Thymus (tissue), 11 donors: ENCODE data around the gene SEC61B. TPM values are rescaled to one million over a fixed set of nuclear protein-coding genes. Genes with fewer than 3 reads are reported as not detected.
"Not testable (repeated sequence)": the region's sequence is repeated elsewhere in the genome, so short reads cannot be mapped to it uniquely, and the experiment has no call there.

Experiments
- DNase-seq, 9 donors: peaks; one replicate each; pipeline ENCODE4 v3.0.0-alpha.2; 2013; ENCODE audit warnings: low spot score in 9 of 9, low read depth in 6 of 9, missing footprints in 1 of 9
- H3K27ac ChIP-seq, 2 donors: one replicate each; pipeline ENCODE4 v1.5.1; 2013; ENCODE audit warnings: control low read depth in 1 of 2, low read depth in 1 of 2, low read length in 1 of 2, mild to moderate bottlenecking in 1 of 2, moderate library complexity in 1 of 2
- H3K27me3 ChIP-seq, 2 donors: one replicate each; pipeline ENCODE4 v1.5.1; 2013; ENCODE audit warnings: low read length in 1 of 2; ENCODE audit not compliant: control insufficient read depth in 2 of 2, insufficient read depth in 1 of 2
- H3K36me3 ChIP-seq, 2 donors: one replicate each; pipeline ENCODE4 v1.5.1; 2013; ENCODE audit warnings: low read length in 1 of 2, mild to moderate bottlenecking in 1 of 2, moderate library complexity in 1 of 2; ENCODE audit not compliant: control insufficient read depth in 2 of 2, insufficient read depth in 2 of 2
- H3K4me1 ChIP-seq, 2 donors: one replicate each; pipeline ENCODE4 v1.5.1; 2013; ENCODE audit warnings: low read length in 2 of 2; ENCODE audit not compliant: control insufficient read depth in 2 of 2, insufficient read depth in 2 of 2
- H3K4me3 ChIP-seq, 2 donors: one replicate each; pipeline ENCODE4 v1.5.1; 2013; ENCODE audit warnings: low read length in 2 of 2, control low read depth in 1 of 2, mild to moderate bottlenecking in 1 of 2
- H3K9me3 ChIP-seq, 2 donors: one replicate each; pipeline ENCODE4 v1.5.1; 2013; ENCODE audit warnings: low read length in 1 of 2, mild to moderate bottlenecking in 1 of 2; ENCODE audit not compliant: control insufficient read depth in 2 of 2, insufficient read depth in 1 of 2
- WGBS: extraction: QIAGEN DNeasy Blood & Tissue Kit; methylation state at CpG from one replicate; pipeline ENCODE4 v1.1.7; 2013; 5-methylcytosine and 5-hydroxymethylcytosine counted together
- polyA plus RNA-seq: library from polyadenylated mRNA; stranded (reverse); fragments of 200-250 nt; gene quantifications from one replicate; pipeline ENCODE4 v1.2.3, GENCODE V29; 2013
- total RNA-seq: library from RNA; stranded (reverse); fragments of 120-200 nt; gene quantifications from one replicate; pipeline ENCODE4 v1.2.4, GENCODE V29; 2013
- donor health status: healthy.

Gene SEC61B
- total and polyA plus RNA-seq, 2 donors = 197 to 340 TPM

DNA sequence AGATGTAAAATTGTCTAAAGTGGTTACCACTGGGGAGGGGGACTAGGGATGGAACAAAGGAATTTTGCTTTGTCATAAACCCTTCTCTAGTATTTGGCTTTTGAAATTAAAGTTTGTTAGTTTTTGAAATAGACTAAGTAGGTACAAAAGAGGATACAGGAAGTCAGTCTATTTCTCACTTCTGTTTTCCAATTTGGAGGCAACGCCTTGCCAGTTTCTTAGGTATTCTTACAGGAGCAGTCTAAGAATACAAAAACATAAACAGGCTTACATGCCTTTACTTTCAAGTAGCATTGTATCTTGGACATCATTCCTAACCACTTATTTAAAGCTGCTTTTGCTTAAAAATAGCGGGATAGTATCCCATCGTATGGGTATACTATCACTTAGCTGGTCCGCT is 34.8 kb upstream of the SEC61B start:
- WGBS = 87% methylated on average over 4 of the region's 4 CpGs

GRCh38 chr9:99189186-99189585 is 32.9 kb upstream of the SEC61B start:
- H3K4me1 ChIP-seq = peaks cover 2 to 7% of the 10 kb centered on the region in 2 donors
- H3K27ac ChIP-seq = no peak overlapping the region
- H3K36me3 ChIP-seq = no peaks in the 10 kb centered on the region
- H3K27me3 ChIP-seq = no peaks in the 10 kb centered on the region
- H3K4me3 ChIP-seq = no peak overlapping the region
- H3K9me3 ChIP-seq = no peaks in the 10 kb centered on the region
- no peak for DNase-seq
- WGBS = 94% methylated on average over 2 of the region's 2 CpGs

More for the DNA sequence above, 34.8 kb upstream of the SEC61B start:
- no peak for DNase-seq
- Histone ChIP-seq H3K36me3 (no peaks in the 10 kb centered on the region), H3K4me3 (no peak overlapping the region), H3K27me3 (no peaks in the 10 kb centered on the region), H3K4me1 (peaks cover 2 to 9% of the 10 kb centered on the region in 2 donors), H3K27ac (no peak overlapping the region), H3K9me3 (no peaks in the 10 kb centered on the region)

- no peaks in the 10 kb centered on the region for H3K36me3 ChIP-seq
- DNase-seq = no peak
- H3K4me3 ChIP-seq = no peak overlapping the region
- 91% methylated on average over 8 of the region's 8 CpGs for WGBS
- H3K27me3 ChIP-seq = no peaks in the 10 kb centered on the region
- H3K9me3 ChIP-seq = no peaks in the 10 kb centered on the region
- H3K27ac ChIP-seq = no peak overlapping the region
- no peaks in the 10 kb centered on the region for H3K4me1 ChIP-seq
These were observed 32.0 kb upstream of the SEC61B start for GRCh38 chr9:99189887-99190596.

DNA sequence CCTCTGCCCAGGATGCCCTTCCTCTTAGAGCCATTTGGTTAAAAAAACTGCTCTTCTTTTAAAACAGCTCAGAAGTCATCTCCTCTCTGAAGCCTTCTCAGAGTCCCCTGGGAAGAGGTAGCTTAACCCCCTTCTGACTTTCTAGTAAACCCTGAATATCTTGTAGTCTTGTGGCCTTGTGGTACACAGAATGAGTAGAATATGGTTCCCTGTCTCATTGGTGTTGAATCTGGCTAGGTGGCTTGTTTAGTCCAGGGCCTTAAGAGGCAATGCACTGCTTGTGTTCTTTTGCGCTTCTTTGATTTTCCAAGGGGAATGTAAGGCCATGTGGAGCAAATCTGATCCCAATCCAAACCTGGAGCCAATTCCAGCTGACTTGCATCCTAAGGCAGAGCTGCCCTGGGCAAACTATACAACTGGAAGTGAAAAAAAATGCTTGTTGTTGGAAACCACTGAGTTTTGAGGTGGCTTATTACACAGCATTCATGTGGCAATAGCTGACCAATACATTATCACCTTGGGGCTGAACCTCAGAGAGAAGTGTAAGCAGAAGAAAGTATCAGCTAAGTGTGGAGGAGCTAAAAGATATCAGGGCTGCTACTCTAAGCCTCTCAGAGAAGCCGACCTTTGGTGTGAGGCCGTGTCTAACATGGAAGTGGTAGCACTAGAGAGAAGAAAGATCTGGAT is 31.3 kb upstream of the SEC61B start:
- Histone ChIP-seq H3K4me3 (no peak overlapping the region), H3K9me3 (no peaks in the 10 kb centered on the region), H3K4me1 (no peaks in the 10 kb centered on the region), H3K27ac (no peak overlapping the region), H3K27me3 (no peaks in the 10 kb centered on the region), H3K36me3 (no peaks in the 10 kb centered on the region)
- 98% methylated on average over 3 of the region's 3 CpGs for WGBS
- no peak for DNase-seq

DNA sequence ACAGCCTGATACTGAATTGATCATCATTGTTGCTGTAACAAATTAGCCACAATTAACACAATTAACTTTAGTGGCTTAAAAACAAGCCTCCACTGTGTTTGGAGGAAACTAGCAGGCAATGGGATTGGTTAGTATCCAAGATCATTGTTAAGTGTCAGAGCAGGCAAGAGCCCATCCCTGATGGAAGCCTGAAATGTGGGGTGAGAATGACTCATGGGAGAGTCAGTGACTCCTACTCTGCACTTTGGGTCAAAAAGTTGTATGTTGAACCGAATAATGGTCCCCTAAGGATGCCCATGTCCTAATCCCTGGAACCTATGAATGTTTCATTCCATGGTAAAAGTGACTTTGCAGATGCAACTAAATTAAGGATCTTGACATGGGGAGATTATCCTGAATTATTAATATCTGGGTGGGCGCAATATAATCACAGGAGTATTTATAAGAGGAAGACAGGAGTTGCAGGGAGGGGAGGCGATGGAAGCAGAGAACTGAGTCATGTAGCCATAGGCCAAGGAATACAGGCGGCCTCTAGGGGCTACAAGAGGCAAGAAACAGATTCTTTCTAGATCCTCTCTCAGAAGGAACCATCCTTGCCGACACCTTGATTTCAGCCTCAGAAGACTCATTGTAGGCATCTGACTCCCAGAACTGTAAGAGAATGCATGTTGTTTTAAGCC is 29.2 kb upstream of the SEC61B start:
- Histone ChIP-seq H3K4me1 (no peaks in the 10 kb centered on the region), H3K4me3 (no peak overlapping the region), H3K27ac (no peak overlapping the region), H3K27me3 (no peaks in the 10 kb centered on the region), H3K9me3 (no peaks in the 10 kb centered on the region), H3K36me3 (no peaks in the 10 kb centered on the region)
- 93% methylated on average over 5 of the region's 5 CpGs for whole genome bisulfite sequencing
- no peak for DNase-seq

DNA sequence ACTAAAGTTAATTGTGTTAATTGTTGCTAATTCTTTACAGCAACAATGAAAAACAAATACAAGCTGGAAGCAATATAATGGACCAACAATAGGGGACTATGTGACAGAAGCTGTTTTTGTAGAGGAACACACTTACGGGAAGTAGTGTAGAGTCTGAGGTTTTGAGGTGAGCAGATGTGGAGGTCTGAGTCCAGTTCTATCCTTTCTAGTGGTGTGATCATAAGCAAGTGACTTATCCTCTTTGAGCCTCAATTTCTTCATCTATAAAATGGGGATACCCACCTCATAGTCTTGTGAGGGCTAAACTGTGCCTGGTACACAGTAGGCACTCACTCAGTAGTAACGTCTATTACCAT is 28.6 kb upstream of the SEC61B start:
- WGBS = 60% methylated on average over 2 of the region's 2 CpGs
- Histone ChIP-seq H3K36me3 (no peaks in the 10 kb centered on the region), H3K27ac (no peak overlapping the region)

GRCh38 chr9:99196484-99196883 is 25.6 kb upstream of the SEC61B start:
- H3K27ac ChIP-seq, DNase-seq: not testable (repeated sequence)
- 92% methylated on average over 5 of the region's 5 CpGs for WGBS

More for the DNA sequence above, 28.6 kb upstream of the SEC61B start:
- H3K4me1 ChIP-seq = no peaks in the 10 kb centered on the region
- DNase-seq = peak in 1 of 9 donors; percentile 20
- H3K4me3 ChIP-seq = no peak overlapping the region
- no peaks in the 10 kb centered on the region for H3K27me3 ChIP-seq
- no peaks in the 10 kb centered on the region for H3K9me3 ChIP-seq

GRCh38 chr9:99197124-99197630 is 24.9 kb upstream of the SEC61B start:
- no peaks in the 10 kb centered on the region for H3K36me3 ChIP-seq
- no peaks in the 10 kb centered on the region for H3K9me3 ChIP-seq
- 98% methylated on average over 3 of the region's 3 CpGs for WGBS
- DNase-seq = no peak
- no peak overlapping the region for H3K27ac ChIP-seq
- H3K27me3 ChIP-seq = no peaks in the 10 kb centered on the region
- no peak overlapping the region for H3K4me3 ChIP-seq
- no peaks in the 10 kb centered on the region for H3K4me1 ChIP-seq

More at GRCh38 chr9:99196484-99196883, 25.6 kb upstream of the SEC61B start:
- H3K9me3 ChIP-seq, H3K27me3 ChIP-seq, H3K4me3 ChIP-seq, H3K4me1 ChIP-seq, H3K36me3 ChIP-seq: not testable (repeated sequence)

GRCh38 chr9:99197987-99198386 is 24.1 kb upstream of the SEC61B start:
- H3K27ac ChIP-seq = no peak overlapping the region
- H3K4me1 ChIP-seq = no peaks in the 10 kb centered on the region
- H3K9me3 ChIP-seq = no peaks in the 10 kb centered on the region
- no peaks in the 10 kb centered on the region for H3K36me3 ChIP-seq
- DNase-seq = no peak
- no peaks in the 10 kb centered on the region for H3K27me3 ChIP-seq
- WGBS = 93% methylated on average over 9 of the region's 9 CpGs
- no peak overlapping the region for H3K4me3 ChIP-seq
